Adipocyte (in vitro differentiated cells): Measurements from ENCODE around the gene CASTOR1.
"Not testable (repeated sequence)": the region's sequence is repeated elsewhere in the genome, so short reads cannot be mapped to it uniquely, and the experiment has no call there.

Source experiments
- DNase-seq: peaks from one replicate; pipeline ENCODE4 v3.0.0-alpha.2; 2015; ENCODE audit warnings: low read depth
- H3K27me3 ChIP-seq: replicated peaks from 2 replicates; pipeline ENCODE4 v1.7.0; 2013; ENCODE audit warnings: mild to moderate bottlenecking, low read length, moderate library complexity; ENCODE audit not compliant: control insufficient read depth, insufficient read depth
- H3K36me3 ChIP-seq: 2 replicates; pipeline ENCODE4 v1.7.0; 2013; ENCODE audit warnings: low read length, mild to moderate bottlenecking, moderate library complexity; ENCODE audit not compliant: control insufficient read depth, insufficient read depth, severe bottlenecking
- H3K4me1 ChIP-seq: 2 replicates; pipeline ENCODE4 v1.7.0; 2013; ENCODE audit warnings: mild to moderate bottlenecking, low read length, moderate library complexity; ENCODE audit not compliant: control insufficient read depth, insufficient read depth
- H3K4me3 ChIP-seq: 2 replicates; pipeline ENCODE4 v1.7.0; 2013; ENCODE audit warnings: mild to moderate bottlenecking, low read length, moderate library complexity
- H3K9ac ChIP-seq: 2 replicates; pipeline ENCODE4 v1.7.0; 2013; ENCODE audit warnings: mild to moderate bottlenecking, low read length, moderate library complexity
- H3K9me3 ChIP-seq: 2 replicates; pipeline ENCODE4 v1.7.0; 2013; ENCODE audit warnings: mild to moderate bottlenecking, low read length, moderate library complexity; ENCODE audit not compliant: control insufficient read depth

The CASTOR1 gene

GRCh38 chr22:30289141-30289979 lies at the start of gene CASTOR1:
CASTOR1 (minus strand) TSS chr22:30289505; CDS start chr22:30289497, 8 bp downstream.
- Histone ChIP-seq H3K4me3 (peak within 1 kb of the TSS; percentile 83), H3K36me3 (peaks cover 39% of the 10 kb centered on the region), H3K9ac (peak within 1 kb of the TSS; percentile 86), H3K9me3 (no peaks in the 10 kb centered on the region), H3K4me1 (peaks cover 34% of the 10 kb centered on the region), H3K27me3 (no peaks in the 10 kb centered on the region)
- DNase-seq = peak; percentile 100

GRCh38 chr22:30338802-30339201 lies 49.5 kb upstream of the CASTOR1 start:
- Histone ChIP-seq H3K9ac (no peak overlapping the region), H3K27me3 (no peaks in the 10 kb centered on the region), H3K4me3 (no peak overlapping the region), H3K4me1 (peaks cover 40% of the 10 kb centered on the region), H3K9me3 (no peaks in the 10 kb centered on the region), H3K36me3 (peaks cover 96% of the 10 kb centered on the region)
- no peak for DNase-seq

- not testable (repeated sequence) for DNase-seq, H3K9me3 ChIP-seq, H3K4me3 ChIP-seq, H3K27me3 ChIP-seq, H3K9ac ChIP-seq
- peaks cover 96% of the 10 kb centered on the region for H3K36me3 ChIP-seq
- peaks cover 40% of the 10 kb centered on the region for H3K4me1 ChIP-seq
Measured at GRCh38 chr22:30338341-30338740, 49.0 kb upstream of the CASTOR1 start.

- no peaks in the 10 kb centered on the region for H3K9me3 ChIP-seq
- H3K4me3 ChIP-seq = no peak overlapping the region
- no peaks in the 10 kb centered on the region for H3K27me3 ChIP-seq
- no peak for DNase-seq
- peak overlapping the region; percentile 40 for H3K9ac ChIP-seq
- H3K36me3 ChIP-seq = peaks cover 96% of the 10 kb centered on the region
- peaks cover 33% of the 10 kb centered on the region for H3K4me1 ChIP-seq
Measured at GRCh38 chr22:30337461-30337778, 48.1 kb upstream of the CASTOR1 start.

- Histone ChIP-seq H3K4me1 (peaks cover 28% of the 10 kb centered on the region), H3K9ac (peak overlapping the region; percentile 40), H3K9me3 (no peaks in the 10 kb centered on the region), H3K4me3 (no peak overlapping the region), H3K27me3 (no peaks in the 10 kb centered on the region), H3K36me3 (peaks cover 95% of the 10 kb centered on the region)
- DNase-seq = no peak
Measured at GRCh38 chr22:30336752-30337460, 47.6 kb upstream of the CASTOR1 start.

- no peak for DNase-seq
- Histone ChIP-seq H3K36me3 (peaks cover 93% of the 10 kb centered on the region), H3K9me3 (no peaks in the 10 kb centered on the region), H3K4me1 (peaks cover 15% of the 10 kb centered on the region), H3K9ac (no peak overlapping the region), H3K27me3 (no peaks in the 10 kb centered on the region), H3K4me3 (no peak overlapping the region)
Measured at GRCh38 chr22:30335236-30335635, 45.9 kb upstream of the CASTOR1 start.

- H3K9ac ChIP-seq = no peak overlapping the region
- peaks cover 87% of the 10 kb centered on the region for H3K36me3 ChIP-seq
- H3K4me1 ChIP-seq = peaks cover 13% of the 10 kb centered on the region
- no peaks in the 10 kb centered on the region for H3K9me3 ChIP-seq
- no peak for DNase-seq
- H3K4me3 ChIP-seq = no peak overlapping the region
- H3K27me3 ChIP-seq = no peaks in the 10 kb centered on the region
Measured at GRCh38 chr22:30334646-30335045, 45.3 kb upstream of the CASTOR1 start.

GRCh38 chr22:30333707-30334087 lies 44.4 kb upstream of the CASTOR1 start:
- Histone ChIP-seq H3K27me3 (no peaks in the 10 kb centered on the region), H3K9me3 (no peaks in the 10 kb centered on the region), H3K9ac (no peak overlapping the region), H3K4me3 (no peak overlapping the region), H3K4me1 (peaks cover 13% of the 10 kb centered on the region), H3K36me3 (peaks cover 78% of the 10 kb centered on the region)
- no peak for DNase-seq

- no peaks in the 10 kb centered on the region for H3K27me3 ChIP-seq
- no peak for DNase-seq
- H3K4me3 ChIP-seq = no peak overlapping the region
- peaks cover 13% of the 10 kb centered on the region for H3K4me1 ChIP-seq
- peaks cover 73% of the 10 kb centered on the region for H3K36me3 ChIP-seq
- H3K9ac ChIP-seq = no peak overlapping the region
- H3K9me3 ChIP-seq = no peaks in the 10 kb centered on the region
Measured at GRCh38 chr22:30332994-30333706, 43.8 kb upstream of the CASTOR1 start.

- Histone ChIP-seq H3K27me3 (no peaks in the 10 kb centered on the region), H3K4me3 (no peak overlapping the region), H3K9me3 (no peaks in the 10 kb centered on the region), H3K9ac (no peak overlapping the region), H3K4me1 (peaks cover 13% of the 10 kb centered on the region), H3K36me3 (peaks cover 67% of the 10 kb centered on the region)
- DNase-seq = no peak
Measured at GRCh38 chr22:30332551-30332950, 43.2 kb upstream of the CASTOR1 start.

- H3K9me3 ChIP-seq = no peaks in the 10 kb centered on the region
- no peak for DNase-seq
- peaks cover 28% of the 10 kb centered on the region for H3K4me1 ChIP-seq
- peaks cover 27% of the 10 kb centered on the region for H3K36me3 ChIP-seq
- no peak overlapping the region for H3K9ac ChIP-seq
- no peaks in the 10 kb centered on the region for H3K27me3 ChIP-seq
- H3K4me3 ChIP-seq = no peak overlapping the region
Measured at GRCh38 chr22:30328466-30329049, 39.3 kb upstream of the CASTOR1 start.
